Measurements from ENCODE around the gene NIM1K.
"Not testable (repeated sequence)": the region's sequence is repeated elsewhere in the genome, so short reads cannot be mapped to it uniquely, and the experiment has no call there.

Gene NIM1K

GRCh38 chr5:43316421-43316820 lies 124.4 kb downstream of the NIM1K start:
- no peak for DNase-seq

- DNase-seq: no peak
Measured at GRCh38 chr5:43320846-43321245, 128.8 kb downstream of the NIM1K start.

- DNase-seq: not testable (repeated sequence)
Measured at GRCh38 chr5:43323488-43323887, 131.5 kb downstream of the NIM1K start.

- DNase-seq: not testable (repeated sequence)
Measured at GRCh38 chr5:43325624-43326023, 133.6 kb downstream of the NIM1K start.
